Mesothelial cell of epicardium (in vitro differentiated cells): ENCODE results near the gene MYOZ3. TPM values are rescaled to one million over a fixed set of nuclear protein-coding genes. Genes with fewer than 3 reads are reported as not detected.

Experiments
- DNase-seq, 2 experiments: peaks; one replicate each; pipeline ENCODE4 v3.0.0; 2021; ENCODE audit warnings: low spot score in 2 of 2; ENCODE audit not compliant: unreplicated experiment in 2 of 2
- H3K27ac Mint-ChIP-seq: 2 replicates; pipeline ENCODE4 v1.8.0; 2021; ENCODE audit warnings: mixed read lengths
- H3K27me3 Mint-ChIP-seq: 2 replicates; pipeline ENCODE4 v1.8.0; 2021; ENCODE audit warnings: low read depth, mixed read lengths
- H3K36me3 Mint-ChIP-seq: 2 replicates; pipeline ENCODE4 v1.8.0; 2021; ENCODE audit warnings: mixed read lengths
- H3K4me1 Mint-ChIP-seq: 2 replicates; pipeline ENCODE4 v1.8.0; 2021; ENCODE audit warnings: mixed read lengths
- H3K4me3 Mint-ChIP-seq: 2 replicates; pipeline ENCODE4 v1.8.0; 2021; ENCODE audit warnings: mild to moderate bottlenecking, moderate library complexity, mixed read lengths
- H3K9me3 Mint-ChIP-seq: 2 replicates; pipeline ENCODE4 v1.8.0; 2021; ENCODE audit warnings: mixed read lengths
- total RNA-seq: library from RNA; stranded (reverse); gene quantifications from 3 replicates; pipeline ENCODE4 v1.2.1, GENCODE V29; 2021
- TF ChIP-seq, protein P1 (sequence below): fragments of 200-600 bp; sonication (generic); IDR thresholded peaks from one replicate; pipeline ENCODE4 v1.5.0; 2021; ENCODE audit warnings: antibody characterized with exemption; ENCODE audit not compliant: unreplicated experiment

The MYOZ3 gene
- total RNA-seq, 1 donor from 2014 or later = 8.5 TPM

DNA sequence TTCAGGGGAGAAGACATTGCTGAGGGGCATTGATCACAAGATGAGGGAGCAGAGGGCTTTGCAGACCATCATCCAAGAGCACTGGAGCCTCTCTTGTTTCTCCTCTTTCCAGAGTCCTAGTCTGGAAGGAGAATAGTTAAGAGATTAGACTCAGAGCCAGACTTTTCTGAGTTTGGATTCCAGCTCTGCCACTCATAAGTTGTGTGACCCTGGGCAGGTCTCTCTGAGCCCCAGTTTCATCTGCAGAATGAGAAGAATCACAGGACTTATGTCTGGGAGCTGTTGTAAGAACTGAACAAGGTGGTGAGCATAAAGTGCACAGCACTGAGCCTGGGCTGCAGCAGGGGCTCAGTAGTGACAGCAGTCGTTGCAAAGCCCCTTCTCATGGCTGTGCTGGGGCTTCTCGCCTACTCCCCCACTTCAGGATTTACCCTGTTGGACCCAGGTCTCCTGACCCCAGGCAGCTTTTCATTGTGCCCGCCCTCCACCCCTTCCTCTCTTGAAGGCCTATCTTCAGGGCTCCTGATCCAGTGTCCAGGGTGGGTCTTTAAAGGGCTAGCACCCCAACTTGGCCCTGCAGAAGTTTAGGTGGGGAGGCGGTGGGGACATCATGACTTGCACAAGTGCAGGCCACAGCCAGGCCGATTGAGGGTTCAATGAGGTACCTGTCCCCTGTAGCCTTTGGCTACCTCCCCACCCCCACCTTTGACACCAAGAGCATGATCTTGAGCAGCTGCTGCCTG is 19.1 kb upstream of the MYOZ3 start:
- Mint-ChIP-seq H3K9me3 (no peaks in the 10 kb centered on the region), H3K27ac (peak overlapping the region; percentile 92), H3K4me1 (peaks cover 83% of the 10 kb centered on the region), H3K4me3 (peak overlapping the region; percentile 71), H3K27me3 (no peaks in the 10 kb centered on the region), H3K36me3 (no peaks in the 10 kb centered on the region)
- DNase-seq = no peak
- TF ChIP-seq, protein P1, sequence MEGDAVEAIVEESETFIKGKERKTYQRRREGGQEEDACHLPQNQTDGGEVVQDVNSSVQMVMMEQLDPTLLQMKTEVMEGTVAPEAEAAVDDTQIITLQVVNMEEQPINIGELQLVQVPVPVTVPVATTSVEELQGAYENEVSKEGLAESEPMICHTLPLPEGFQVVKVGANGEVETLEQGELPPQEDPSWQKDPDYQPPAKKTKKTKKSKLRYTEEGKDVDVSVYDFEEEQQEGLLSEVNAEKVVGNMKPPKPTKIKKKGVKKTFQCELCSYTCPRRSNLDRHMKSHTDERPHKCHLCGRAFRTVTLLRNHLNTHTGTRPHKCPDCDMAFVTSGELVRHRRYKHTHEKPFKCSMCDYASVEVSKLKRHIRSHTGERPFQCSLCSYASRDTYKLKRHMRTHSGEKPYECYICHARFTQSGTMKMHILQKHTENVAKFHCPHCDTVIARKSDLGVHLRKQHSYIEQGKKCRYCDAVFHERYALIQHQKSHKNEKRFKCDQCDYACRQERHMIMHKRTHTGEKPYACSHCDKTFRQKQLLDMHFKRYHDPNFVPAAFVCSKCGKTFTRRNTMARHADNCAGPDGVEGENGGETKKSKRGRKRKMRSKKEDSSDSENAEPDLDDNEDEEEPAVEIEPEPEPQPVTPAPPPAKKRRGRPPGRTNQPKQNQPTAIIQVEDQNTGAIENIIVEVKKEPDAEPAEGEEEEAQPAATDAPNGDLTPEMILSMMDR = no peak

DNA sequence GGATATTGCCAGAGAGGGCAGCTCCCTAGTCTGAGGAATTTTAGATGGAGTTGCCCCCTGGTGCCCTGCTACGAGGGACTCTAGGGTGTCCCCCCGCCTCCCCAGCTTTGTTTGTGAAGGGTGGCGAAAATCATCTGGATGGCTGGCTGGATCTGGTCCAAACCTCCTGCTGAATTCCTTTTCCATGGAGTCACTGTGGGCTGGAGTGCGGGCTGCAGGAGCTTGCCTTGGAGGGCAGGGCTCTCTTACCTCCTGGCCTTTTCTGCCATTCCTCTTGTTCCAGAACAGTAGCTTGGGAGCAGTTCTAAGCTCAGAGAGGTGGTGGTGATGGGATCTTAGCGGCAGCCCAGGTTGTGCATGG is 18.5 kb upstream of the MYOZ3 start:
- Mint-ChIP-seq H3K4me3 (peak overlapping the region; percentile 71), H3K27ac (peak overlapping the region; percentile 92), H3K27me3 (no peaks in the 10 kb centered on the region), H3K4me1 (peaks cover 77% of the 10 kb centered on the region), H3K36me3 (peaks cover 5% of the 10 kb centered on the region), H3K9me3 (no peaks in the 10 kb centered on the region)
- TF ChIP-seq, protein P1 = no peak
- peak; percentile 49 to 72 for DNase-seq

DNA sequence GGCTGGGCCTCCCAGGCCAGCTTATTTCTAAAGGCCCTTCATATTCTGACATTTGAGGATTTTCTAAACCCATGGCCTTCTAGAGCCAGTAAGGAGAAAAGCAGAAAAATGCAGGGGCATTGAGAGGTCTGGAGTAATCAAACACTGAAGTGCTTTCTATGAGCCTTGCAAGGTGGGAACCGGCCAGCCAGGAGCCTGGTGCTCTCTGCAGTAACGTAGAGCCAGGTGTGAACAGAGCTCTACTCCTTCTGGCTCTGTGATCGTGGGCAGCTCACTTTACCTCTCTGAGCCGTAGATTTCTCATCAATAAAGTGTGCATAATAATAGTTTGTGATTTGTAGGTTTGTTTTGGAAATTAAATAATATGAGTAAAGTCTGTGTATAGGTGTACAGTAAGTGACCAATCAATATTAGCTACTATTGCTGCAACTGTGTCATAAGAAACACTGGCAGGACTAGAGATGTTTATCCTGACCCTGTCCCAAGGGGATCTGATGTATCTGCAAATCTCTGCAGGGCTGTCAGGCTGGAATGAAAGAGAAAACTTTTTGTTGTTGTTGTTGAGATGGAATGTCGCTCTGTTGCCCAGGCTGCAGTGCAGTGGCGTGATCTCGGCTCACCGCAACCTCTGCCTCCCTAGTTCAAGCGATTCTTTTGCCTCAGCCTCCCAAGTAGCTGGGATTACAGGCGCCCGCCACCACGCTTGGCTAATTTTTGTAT is 17.9 kb upstream of the MYOZ3 start:
- TF ChIP-seq, protein P1 = no peak
- peaks cover 6% of the 10 kb centered on the region for H3K36me3 Mint-ChIP-seq
- H3K9me3 Mint-ChIP-seq = no peaks in the 10 kb centered on the region
- peak overlapping the region; percentile 71 for H3K4me3 Mint-ChIP-seq
- H3K27me3 Mint-ChIP-seq = no peaks in the 10 kb centered on the region
- peaks cover 71% of the 10 kb centered on the region for H3K4me1 Mint-ChIP-seq
- peak overlapping the region; percentile 92 for H3K27ac Mint-ChIP-seq
- DNase-seq = no peak

DNA sequence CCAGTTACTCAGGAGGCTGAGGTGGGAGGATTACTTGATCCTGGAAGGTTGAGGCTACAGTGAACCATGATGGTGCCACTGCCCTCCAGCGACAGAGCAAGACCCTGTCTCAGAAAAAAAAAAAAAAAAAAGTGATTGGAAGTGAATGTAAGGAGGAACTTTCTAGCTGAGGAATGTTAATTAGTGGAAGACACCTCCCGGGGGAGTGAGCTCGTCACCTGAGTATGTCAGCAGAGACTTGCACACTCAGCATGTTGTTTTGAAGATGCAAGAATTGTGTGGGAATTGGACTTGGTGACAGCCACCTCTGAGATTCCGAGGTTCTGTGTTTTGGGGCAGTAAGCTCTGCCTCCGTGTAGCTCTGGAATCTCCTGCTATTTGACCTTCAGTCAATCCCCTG is 17.0 kb upstream of the MYOZ3 start:
- H3K4me3 Mint-ChIP-seq = peak overlapping the region; percentile 44
- no peaks in the 10 kb centered on the region for H3K9me3 Mint-ChIP-seq
- peaks cover 65% of the 10 kb centered on the region for H3K4me1 Mint-ChIP-seq
- TF ChIP-seq, protein P1 = no peak
- H3K27me3 Mint-ChIP-seq = no peaks in the 10 kb centered on the region
- H3K27ac Mint-ChIP-seq = peak overlapping the region; percentile 88
- DNase-seq = no peak
- H3K36me3 Mint-ChIP-seq = peaks cover 12% of the 10 kb centered on the region

DNA sequence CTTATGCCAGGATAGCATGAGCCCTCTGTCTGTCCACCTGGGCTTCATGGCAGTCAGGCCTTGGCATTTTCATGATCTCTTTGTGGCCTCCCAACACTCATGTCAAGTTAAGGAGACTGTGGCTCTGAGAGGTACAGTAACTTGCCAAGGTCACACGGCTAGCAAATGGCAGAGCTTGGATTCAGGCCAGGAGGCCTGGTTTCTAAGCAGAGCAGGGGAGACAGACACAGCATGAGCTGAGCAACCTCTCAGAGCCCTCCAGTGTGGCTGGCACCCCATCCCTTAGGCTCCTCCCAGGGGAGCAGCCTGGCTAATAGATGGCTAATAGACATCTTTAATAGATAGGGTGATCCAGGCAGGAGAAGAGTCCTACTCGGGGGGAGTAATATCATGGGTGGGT is 16.5 kb upstream of the MYOZ3 start:
- TF ChIP-seq, protein P1 = no peak
- H3K36me3 Mint-ChIP-seq = peaks cover 12% of the 10 kb centered on the region
- no peak for DNase-seq
- H3K4me3 Mint-ChIP-seq = peak overlapping the region; percentile 44
- no peaks in the 10 kb centered on the region for H3K9me3 Mint-ChIP-seq
- H3K27me3 Mint-ChIP-seq = no peaks in the 10 kb centered on the region
- H3K27ac Mint-ChIP-seq = peak overlapping the region; percentile 88
- H3K4me1 Mint-ChIP-seq = peaks cover 60% of the 10 kb centered on the region
